HepG2 (cell line): ENCODE results near the gene AGFG1. TPM values are rescaled to one million over a fixed set of nuclear protein-coding genes. Genes with fewer than 3 reads are reported as not detected.

ENCODE experiments used
- ATAC-seq: fragments of 200-7000 bp; cut with Tn5 transposase; 3 replicates; pipeline ENCODE4 v1.9.1; 2020; ENCODE audit warnings: mild to moderate bottlenecking, moderate library complexity
- BruUV-seq: library from RNA; stranded (reverse); fragments of 400-500 nt; replicated peaks from 2 replicates; lab custom pipeline; 2021; lab: Mats Ljungman, UMichigan
- CTCF ChIA-PET: fragments of 300-600 bp; formaldehyde crosslinking; extraction: SDS; loops from one replicate; lab custom pipeline; 2021; ENCODE audit warnings: low total read pairs, inconsistent platforms, low intra/inter-chr PET ratio; lab: Yijun Ruan, JAX
- POLR2A ChIA-PET: fragments of 350-600 bp; sonication (Branson Sonifier 250); formaldehyde crosslinking; loops from one replicate; lab custom pipeline; 2020; ENCODE audit warnings: antibody characterized with exemption, inconsistent platforms; lab: Yijun Ruan, JAX
- DNase-seq: peaks from one replicate; pipeline ENCODE4 v3.0.0-alpha.2; 2015; ENCODE audit warnings: low spot score
- FAIRE-seq: peaks from 3 replicates; lab custom pipeline; 2011; peaks lifted over from hg19 to GRCh38; lab: Jason Lieb, UNC
- H2AFZ ChIP-seq: one replicate; pipeline ENCODE4 v1.6.1; 2011; ENCODE audit warnings: low read length, inconsistent platforms
- H3K27ac ChIP-seq: fragments of 300-600 bp; 3 replicates; pipeline ENCODE4 v1.8.0; 2011; ENCODE audit warnings: mixed run types, mild to moderate bottlenecking, mixed read lengths, low read length, inconsistent platforms; ENCODE audit not compliant: insufficient read depth; ENCODE audit errors: extremely low read length
- H3K27me3 ChIP-seq, 2 experiments: fragments of 200-600 bp in 1 of 2; 2 replicates in 1 of 2; 3 replicates in 1 of 2; pipeline versions ENCODE4 v1.6.0 to v1.8.0; 2011; ENCODE audit warnings: low read length in 2 of 2, mild to moderate bottlenecking in 2 of 2, moderate library complexity in 2 of 2, inconsistent platforms in 1 of 2; ENCODE audit not compliant: insufficient read depth in 2 of 2, control insufficient read depth in 1 of 2
- H3K36me3 ChIP-seq, 2 experiments: fragments of 200-600 bp in 1 of 2; replicated peaks in 1 of 2; 2 replicates in 1 of 2; 3 replicates in 1 of 2; pipeline versions ENCODE4 v1.5.1 to v1.8.0; 2011; ENCODE audit warnings: low read length in 2 of 2, inconsistent platforms in 1 of 2; ENCODE audit not compliant: insufficient read depth in 2 of 2, control insufficient read depth in 1 of 2
- H3K4me1 ChIP-seq: 2 replicates; pipeline ENCODE4 v1.5.1; 2012; ENCODE audit warnings: low read length, inconsistent platforms; ENCODE audit not compliant: insufficient read depth
- H3K4me2 ChIP-seq: 2 replicates; pipeline ENCODE4 v1.6.0; 2011; ENCODE audit warnings: low read depth, low read length, inconsistent platforms
- H3K4me3 ChIP-seq, 3 experiments: fragments of 200-600 bp in 1 of 3; sonication (generic), shearing (Covaris generic) in 1 of 3; replicated peaks in 1 of 3; 2 replicates each; pipeline ENCODE4 v1.5.1; 2011 to 2016; ENCODE audit warnings: low read length in 3 of 3, inconsistent platforms in 2 of 3, low read depth in 2 of 3, mild to moderate bottlenecking in 2 of 3, control low read depth in 1 of 3, mixed read lengths in 1 of 3; ENCODE audit not compliant: insufficient read depth in 1 of 3
- H3K79me2 ChIP-seq: one replicate; pipeline ENCODE4 v1.6.1; 2011; ENCODE audit warnings: low read length, inconsistent platforms; ENCODE audit not compliant: insufficient read depth
- H3K9ac ChIP-seq: 2 replicates; pipeline ENCODE4 v1.6.0; 2011; ENCODE audit warnings: mild to moderate bottlenecking, low read depth, low read length, inconsistent platforms; ENCODE audit not compliant: insufficient read depth
- H3K9me3 ChIP-seq: 2 replicates; pipeline ENCODE4 v1.5.1; 2012; ENCODE audit warnings: mild to moderate bottlenecking, low read length
- H4K20me1 ChIP-seq: 2 replicates; pipeline ENCODE4 v1.6.0; 2011; ENCODE audit warnings: inconsistent platforms, mild to moderate bottlenecking, low read length, moderate library complexity; ENCODE audit not compliant: insufficient read depth
- FOXK1 ChIP-seq: sonication (generic); formaldehyde crosslinking; IDR thresholded peaks from 2 replicates; pipeline ENCODE4 v1.4.0; 2020; ENCODE audit warnings: low read depth, missing genetic modification reagents, borderline replicate concordance
- HNRNPLL ChIP-seq: fragments of 200-400 bp; formaldehyde crosslinking; IDR thresholded peaks from 2 replicates; pipeline ENCODE4 v1.6.1; 2017; ENCODE audit warnings: mild to moderate bottlenecking, low read depth, low read length; ENCODE audit not compliant: poor library complexity, severe bottlenecking
- MEIS2 ChIP-seq: sonication (generic); formaldehyde crosslinking; IDR thresholded peaks from 2 replicates; pipeline ENCODE4 v1.9.0; 2021; ENCODE audit warnings: mild to moderate bottlenecking, missing genetic modification reagents
- MXD3 ChIP-seq: IDR thresholded peaks from 2 replicates; pipeline ENCODE4 v1.6.1; 2016; ENCODE audit warnings: mild to moderate bottlenecking, missing biosample characterization, missing genetic modification reagents
- PHF20 ChIP-seq: sonication (generic); formaldehyde crosslinking; IDR thresholded peaks from 2 replicates; pipeline ENCODE4 v1.5.0; 2020; ENCODE audit warnings: mild to moderate bottlenecking, missing genetic modification reagents
- PHF5A ChIP-seq: IDR thresholded peaks from one replicate; pipeline ENCODE4 v1.6.1; 2018; ENCODE audit warnings: low read depth, missing genetic modification reagents; ENCODE audit not compliant: unreplicated experiment
- SOX5 ChIP-seq: IDR thresholded peaks from 2 replicates; pipeline ENCODE4 v1.6.1; 2016; ENCODE audit warnings: borderline replicate concordance
- ZNF224 ChIP-seq: sonication (generic); formaldehyde crosslinking; IDR thresholded peaks from 2 replicates; pipeline ENCODE4 v1.5.0; 2020; ENCODE audit warnings: mild to moderate bottlenecking, missing genetic modification reagents
- ZNF75D ChIP-seq: sonication (generic); formaldehyde crosslinking; IDR thresholded peaks from 2 replicates; pipeline ENCODE4 v1.8.1; 2023; ENCODE audit warnings: missing genetic modification reagents, mild to moderate bottlenecking, borderline replicate concordance
- ZSCAN25 ChIP-seq: sonication (generic); formaldehyde crosslinking; IDR thresholded peaks from 2 replicates; pipeline ENCODE4 v1.8.0; 2022; ENCODE audit warnings: mild to moderate bottlenecking, missing genetic modification reagents
- WGBS: methylation state at CpG from one replicate; pipeline ENCODE4 v1.1.6; 2017; ENCODE audit warnings: low lambda C conversion rate; 5-methylcytosine and 5-hydroxymethylcytosine counted together
- in situ Hi-C: cut with HindIII; loops from 2 replicates; pipeline ENCODE4 v1.10.0; 2017; ENCODE audit warnings: low pct_unique_long_range_greater_than_20kb; ENCODE audit not compliant: extremely low pct_ligation_motif_present
- intact Hi-C: fragments of 100-400 bp; cut with micrococcal nuclease; formaldehyde crosslinking; loops from one replicate; pipeline ENCODE4 v1.10.0; 2022; ENCODE audit not compliant: unreplicated experiment
- polyA plus RNA-seq, 8 experiments: library from polyadenylated mRNA; depleted of rRNA in 3 of 8; stranded (reverse) in 7 of 8; unstranded in 1 of 8; fragments of >200 nt; fragmentation: Illumina TruSeq in 4 of 8; extraction: Trizol in 4 of 8; gene quantifications; 2 replicates each; pipeline versions ENCODE4 v1.2.1 to v1.2.3, GENCODE V29; 2011 to 2016; ENCODE audit warnings: low read depth in 4 of 8, missing spikeins in 1 of 8, mixed read lengths in 1 of 8; ENCODE audit not compliant: insufficient read depth in 1 of 8
- total RNA-seq, 5 experiments: library from RNA; depleted of rRNA; stranded (reverse); fragments of >200 nt; fragmentation: Illumina TruSeq; extraction: Trizol; gene quantifications; 2 replicates each; pipeline ENCODE4 v1.2.3, GENCODE V29; 2016; ENCODE audit warnings: low read depth in 1 of 5

AGFG1 gene
- total and polyA plus RNA-seq, 2 of the 13 experiments (the other 11 are each of a cell fraction or from before 2014, with no cell fraction given): 145 to 168 TPM

- FAIRE-seq (no peak), ATAC-seq (no peak), DNase-seq (no peak)
- Histone ChIP-seq H3K79me2 (no peaks in the 10 kb centered on the region), H2AFZ (no peak overlapping the region), H3K4me2 (no peak overlapping the region), H3K36me3 (no peaks in the 10 kb centered on the region), H3K27ac (no peak overlapping the region), H3K9me3 (no peaks in the 10 kb centered on the region), H4K20me1 (no peaks in the 10 kb centered on the region), H3K27me3 (no peaks in the 10 kb centered on the region), H3K4me1 (peaks cover 71% of the 10 kb centered on the region), H3K9ac (no peak overlapping the region), H3K4me3 (no peak overlapping the region)
- intact Hi-C loops: no loop called here
- ChIA-PET POLR2A (interaction anchor here (1.5 to 3.7 kb wide), 3 partner anchors 10 to 13 kb away, joined by 3 to 33 read pairs (median 8); no protein-coding TSS in a partner anchor), CTCF (no interaction called here)
- BruUV-seq: no TSS peak
- WGBS: 92% methylated on average over 3 of the region's 3 CpGs
- in situ Hi-C loops: no loop called here
- TF ChIP-seq SOX5 (no peak), FOXK1 (no peak), MEIS2 (no peak), HNRNPLL (no peak), ZSCAN25 (CRISPR knock-in tag) (no peak), PHF5A (CRISPR knock-in tag) (no peak), PHF20 (CRISPR knock-in tag) (no peak), ZNF224 (CRISPR knock-in tag) (no peak), ZNF75D (CRISPR knock-in tag) (no peak), MXD3 (CRISPR knock-in tag) (no peak)
Observed at GRCh38 chr2:227464361-227464760, 7.6 kb upstream of the AGFG1 start.
